Colonic mucosa (tissue), 2 donors: ENCODE measurements around the gene RIPPLY1. TPM values are rescaled to one million over a fixed set of nuclear protein-coding genes. Genes with fewer than 3 reads are reported as not detected.

ENCODE experiments used
- total RNA-seq, 2 donors: library from RNA; stranded (reverse); fragmentation: NEBNext Ultra II Directional in 1 of 2; extraction: Animal tissue kit (Norgen Biotek cat#: 25700) in 1 of 2; gene quantifications; one replicate each; pipeline ENCODE4 v1.2.1, GENCODE V29; 2021
- donor health status: DM: no; HTN: no; CAD: no.
- donor health status: DM: no; HTN: no; CAD: no.

Gene RIPPLY1
- total RNA-seq, 2 donors from 2014 or later, result not detected

Other genes with a start within 250 kb of the RIPPLY1 start
- 10 to 100 TPM; 28.0 to 41.5 TPM for gene RNF128, start 176.6 kb downstream of the RIPPLY1 start, total RNA-seq
- gene TBC1D8B, start 100.7 kb downstream of the RIPPLY1 start, total RNA-seq, result 10 to 100 TPM; 11.6 to 17.9 TPM
- gene CLDN2, start 17.1 kb upstream of the RIPPLY1 start, total RNA-seq, result 1 to 10 TPM in 1 of 2 donors, under 1 TPM in 1; 0.58 to 1.9 TPM
- gene MORC4, start 96.9 kb upstream of the RIPPLY1 start, total RNA-seq, result 10 to 100 TPM; 11.2 to 11.3 TPM
- 10 to 100 TPM; 14.3 to 21.9 TPM for gene RBM41, start 215.5 kb upstream of the RIPPLY1 start, total RNA-seq